HepG2 (cell line): ENCODE measurements around the gene RPL27A. TPM values are rescaled to one million over a fixed set of nuclear protein-coding genes. Genes with fewer than 3 reads are reported as not detected.

ENCODE experiments used
- AKAP8 ChIP-seq: sonication (generic); formaldehyde crosslinking; IDR thresholded peaks from 2 replicates; pipeline ENCODE4 v1.5.1; 2020; ENCODE audit warnings: mild to moderate bottlenecking, missing genetic modification reagents
- BORCS8-MEF2B ChIP-seq: sonication (generic); formaldehyde crosslinking; IDR thresholded peaks from 2 replicates; pipeline ENCODE4 v1.8.0; 2022; ENCODE audit warnings: mild to moderate bottlenecking, missing genetic modification reagents
- BRCA1 ChIP-seq: sonication (generic); formaldehyde crosslinking; IDR thresholded peaks from 2 replicates; pipeline ENCODE4 v1.4.0; 2020; ENCODE audit warnings: missing genetic modification reagents
- CBX1 ChIP-seq: IDR thresholded peaks from one replicate; pipeline ENCODE4 v1.6.1; 2016; ENCODE audit warnings: antibody characterized with exemption, low read depth
- CHCHD3 ChIP-seq: sonication (generic); formaldehyde crosslinking; IDR thresholded peaks from 2 replicates; pipeline ENCODE4 v1.8.0; 2022; ENCODE audit warnings: mild to moderate bottlenecking, missing genetic modification reagents, moderate library complexity
- CREB1 ChIP-seq, 2 experiments: fragments of 450-650 bp in 1 of 2; IDR thresholded peaks; 2 replicates each; pipeline ENCODE4 v1.6.1; 2016 to 2017; ENCODE audit warnings: control low read depth in 1 of 2, mild to moderate bottlenecking in 1 of 2, missing compliant biosample characterization in 1 of 2, missing genetic modification characterization in 1 of 2
- CSRNP1 ChIP-seq: sonication (generic); formaldehyde crosslinking; IDR thresholded peaks from 2 replicates; pipeline ENCODE4 v1.8.1; 2023; ENCODE audit warnings: mild to moderate bottlenecking, missing genetic modification reagents
- FOSL1 ChIP-seq: sonication (generic); formaldehyde crosslinking; IDR thresholded peaks from 2 replicates; pipeline ENCODE4 v1.9.0; 2021; ENCODE audit warnings: missing genetic modification reagents, borderline replicate concordance
- FOXP4 ChIP-seq: sonication (generic); formaldehyde crosslinking; IDR thresholded peaks from 2 replicates; pipeline ENCODE4 v1.4.0; 2020; ENCODE audit warnings: missing genetic modification reagents
- JDP2 ChIP-seq: sonication (generic); formaldehyde crosslinking; IDR thresholded peaks from 2 replicates; pipeline ENCODE4 v1.8.1; 2022; ENCODE audit warnings: missing genetic modification reagents, borderline replicate concordance
- MED1 ChIP-seq: sonication (generic); formaldehyde crosslinking; IDR thresholded peaks from 2 replicates; pipeline ENCODE4 v1.4.0; 2020; ENCODE audit warnings: missing genetic modification reagents
- NKX3-1 ChIP-seq: sonication (generic); formaldehyde crosslinking; IDR thresholded peaks from 2 replicates; pipeline ENCODE4 v1.5.0; 2020; ENCODE audit warnings: missing genetic modification reagents
- PATZ1 ChIP-seq: sonication (generic); formaldehyde crosslinking; IDR thresholded peaks from 2 replicates; pipeline ENCODE4 v1.4.0; 2020; ENCODE audit warnings: missing genetic modification reagents
- PHF20 ChIP-seq: sonication (generic); formaldehyde crosslinking; IDR thresholded peaks from 2 replicates; pipeline ENCODE4 v1.5.0; 2020; ENCODE audit warnings: mild to moderate bottlenecking, missing genetic modification reagents
- RARA ChIP-seq: IDR thresholded peaks from 2 replicates; pipeline ENCODE4 v1.6.1; 2016; ENCODE audit warnings: missing genetic modification reagents, missing compliant biosample characterization
- SOX6 ChIP-seq, 2 experiments: fragments of 450-650 bp in 1 of 2; sonication (generic) in 1 of 2; formaldehyde crosslinking in 1 of 2; IDR thresholded peaks; 2 replicates each; pipeline versions ENCODE4 v1.4.0 to v1.6.1; 2017 to 2020; ENCODE audit warnings: antibody characterized with exemption in 1 of 2, mild to moderate bottlenecking in 1 of 2, missing genetic modification reagents in 1 of 2
- SRSF1 ChIP-seq: fragments of 200-400 bp; formaldehyde crosslinking; optimal IDR thresholded peaks from 2 replicates; pipeline ENCODE3; 2017; ENCODE audit warnings: mild to moderate bottlenecking, low read depth, low read length, moderate library complexity
- ZBTB44 ChIP-seq: sonication (generic); formaldehyde crosslinking; IDR thresholded peaks from 2 replicates; pipeline ENCODE4 v1.4.0; 2020; ENCODE audit warnings: missing genetic modification reagents
- ZNF30 ChIP-seq: sonication (generic); formaldehyde crosslinking; IDR thresholded peaks from 2 replicates; pipeline ENCODE4 v1.5.0; 2020; ENCODE audit warnings: mild to moderate bottlenecking, missing genetic modification reagents
- ZNF367 ChIP-seq: sonication (generic); formaldehyde crosslinking; IDR thresholded peaks from 2 replicates; pipeline ENCODE4 v1.4.0; 2020; ENCODE audit warnings: missing genetic modification reagents, borderline replicate concordance
- ZZZ3 ChIP-seq: sonication (generic); formaldehyde crosslinking; IDR thresholded peaks from 2 replicates; pipeline ENCODE4 v1.4.0; 2020; ENCODE audit warnings: missing genetic modification reagents, mild to moderate bottlenecking, borderline replicate concordance
- polyA plus RNA-seq, 8 experiments: library from polyadenylated mRNA; depleted of rRNA in 3 of 8; stranded (reverse) in 7 of 8; unstranded in 1 of 8; fragments of >200 nt; fragmentation: Illumina TruSeq in 4 of 8; extraction: Trizol in 4 of 8; gene quantifications; 2 replicates each; pipeline versions ENCODE4 v1.2.1 to v1.2.3, GENCODE V29; 2011 to 2016; ENCODE audit warnings: low read depth in 4 of 8, missing spikeins in 1 of 8, mixed read lengths in 1 of 8; ENCODE audit not compliant: insufficient read depth in 1 of 8
- total RNA-seq, 5 experiments: library from RNA; depleted of rRNA; stranded (reverse); fragments of >200 nt; fragmentation: Illumina TruSeq; extraction: Trizol; gene quantifications; 2 replicates each; pipeline ENCODE4 v1.2.3, GENCODE V29; 2016; ENCODE audit warnings: low read depth in 1 of 5

Gene RPL27A
- total and polyA plus RNA-seq, 2 of the 13 experiments (the other 11 are each of a cell fraction or from before 2014, with no cell fraction given) = 1,531 to 2,153 TPM

- TF ChIP-seq JDP2 (no peak), ZNF30 (CRISPR knock-in tag) (no peak), ZZZ3 (no peak; the same call in 1 of the 2 replicates), CBX1 (peak; percentile 70), BRCA1 (CRISPR knock-in tag) (peak; percentile 62; the same call in 1 of the 2 replicates), BORCS8-MEF2B (CRISPR knock-in tag) (peak; percentile 89; the same call in 1 of the 2 replicates), AKAP8 (CRISPR knock-in tag) (peak; percentile 98), ZBTB44 (no peak), CREB1 (IDR thresholded peaks at IDR 0.05) (peak; percentile 68), CREB1 (CRISPR knock-in tag; IDR thresholded peaks at IDR 0.05) (peak; percentile 77), FOSL1 (peak; percentile 49; the same call in 1 of the 2 replicates), MED1 (CRISPR knock-in tag) (peak; percentile 89), RARA (0 out of 2 replicates have a peak, but pooled peaks have one; percentile 18), SRSF1 (peak; percentile 55), PATZ1 (CRISPR knock-in tag) (peak; percentile 66; the same call in 1 of the 2 replicates), SOX6 (IDR thresholded peaks at IDR 0.05) (no peak), SOX6 (CRISPR knock-in tag; IDR thresholded peaks at IDR 0.05) (peak; percentile 70), CSRNP1 (CRISPR knock-in tag) (peak; percentile 97), CHCHD3 (CRISPR knock-in tag) (0 out of 2 replicates have a peak, but pooled peaks have one; percentile 53), ZNF367 (CRISPR knock-in tag) (peak; percentile 75; the same call in 1 of the 2 replicates), FOXP4 (CRISPR knock-in tag) (peak; percentile 72), PHF20 (CRISPR knock-in tag) (peak; percentile 96), NKX3-1 (CRISPR knock-in tag) (peak; percentile 81)
Measured at GRCh38 chr11:8688414-8689362, 6.1 kb downstream of the RPL27A start (continued).
